SHP77 treated with DMSO at 0.1 percent for 48 hours (cell line): ENCODE results near the gene STRN3.
"Not testable (repeated sequence)": the region's sequence is repeated elsewhere in the genome, so short reads cannot be mapped to it uniquely, and the experiment has no call there.

Experiments
- DNase-seq: peaks from one replicate; lab custom pipeline; 2025; lab: John Stamatoyannopoulos, UW

The STRN3 gene

GRCh38 chr14:30971586-30971985, 54.6 kb downstream of the STRN3 start:
- no peak for DNase-seq

- DNase-seq: not testable (repeated sequence)
Measured at GRCh38 chr14:30969796-30970195, 56.4 kb downstream of the STRN3 start.

GRCh38 chr14:30967364-30968098, 58.6 kb downstream of the STRN3 start:
- not testable (repeated sequence) for DNase-seq

- no peak for DNase-seq
Measured at GRCh38 chr14:30966415-30967363, 59.5 kb downstream of the STRN3 start.

- not testable (repeated sequence) for DNase-seq
Measured at GRCh38 chr14:30965861-30966260, 60.3 kb downstream of the STRN3 start.

DNA sequence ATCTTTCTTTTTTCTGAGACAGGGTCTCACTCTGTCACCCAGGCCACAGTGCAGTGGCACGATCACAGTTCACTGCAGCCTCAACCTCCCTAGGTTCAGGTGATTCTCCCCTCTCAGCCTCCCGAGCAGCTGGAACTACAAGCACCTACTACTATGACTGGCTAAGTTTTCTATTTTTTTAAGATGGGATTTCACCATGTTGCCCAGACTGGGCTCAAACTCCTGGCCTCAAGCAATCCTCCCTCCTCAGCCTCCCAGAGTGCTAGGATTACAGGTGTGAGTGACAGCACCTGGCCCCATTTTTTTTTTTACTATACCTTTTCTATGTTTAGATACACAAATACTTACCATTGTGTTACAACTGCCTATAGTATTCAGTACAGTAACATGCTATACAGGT, 63.6 kb downstream of the STRN3 start:
- not testable (repeated sequence) for DNase-seq

DNA sequence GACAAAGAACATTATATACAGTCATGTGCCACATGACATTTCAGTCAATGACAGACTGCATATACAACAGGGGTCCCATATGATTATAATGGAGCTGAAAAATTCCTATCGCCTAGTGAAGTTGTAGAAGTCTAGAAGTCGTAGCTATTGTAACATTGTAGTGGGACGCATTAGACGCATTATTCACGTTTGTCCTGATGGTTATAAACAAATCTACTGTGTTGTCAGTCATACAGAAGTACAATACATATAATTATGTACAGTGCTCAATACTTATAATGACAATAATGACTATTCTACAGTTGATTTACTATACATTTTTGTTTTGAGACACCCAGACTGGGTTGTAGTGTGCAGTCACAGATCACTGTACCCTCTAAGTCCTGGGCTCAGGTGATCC, 64.8 kb downstream of the STRN3 start:
- DNase-seq: no peak

DNA sequence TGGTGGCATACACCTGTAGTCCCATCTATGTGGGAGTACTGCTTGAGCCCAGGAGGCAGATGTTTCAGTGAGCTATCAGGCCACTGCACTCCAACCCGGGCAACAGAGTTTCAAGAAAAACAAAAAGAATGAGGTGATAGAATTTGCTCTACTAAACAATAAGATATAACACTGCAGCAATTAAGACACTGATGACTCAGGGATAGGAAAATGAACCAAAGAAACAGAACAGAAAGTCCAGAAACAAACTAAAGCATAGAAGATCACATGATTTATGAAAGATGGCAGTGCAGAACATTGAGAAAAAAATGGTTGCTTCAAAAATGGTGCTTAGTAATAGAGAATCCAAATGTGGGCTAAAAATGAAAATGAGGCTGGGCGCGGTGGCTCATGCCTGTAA, 66.0 kb downstream of the STRN3 start:
- no peak for DNase-seq

- DNase-seq: no peak
Measured at GRCh38 chr14:30958555-30959407, 67.4 kb downstream of the STRN3 start.

GRCh38 chr14:30957813-30958370, 68.3 kb downstream of the STRN3 start:
- no peak for DNase-seq

- DNase-seq: no peak
Measured at GRCh38 chr14:30949651-30950050, 76.5 kb downstream of the STRN3 start.

- DNase-seq: no peak
Measured at GRCh38 chr14:30943694-30944093, 82.5 kb downstream of the STRN3 start.

DNA sequence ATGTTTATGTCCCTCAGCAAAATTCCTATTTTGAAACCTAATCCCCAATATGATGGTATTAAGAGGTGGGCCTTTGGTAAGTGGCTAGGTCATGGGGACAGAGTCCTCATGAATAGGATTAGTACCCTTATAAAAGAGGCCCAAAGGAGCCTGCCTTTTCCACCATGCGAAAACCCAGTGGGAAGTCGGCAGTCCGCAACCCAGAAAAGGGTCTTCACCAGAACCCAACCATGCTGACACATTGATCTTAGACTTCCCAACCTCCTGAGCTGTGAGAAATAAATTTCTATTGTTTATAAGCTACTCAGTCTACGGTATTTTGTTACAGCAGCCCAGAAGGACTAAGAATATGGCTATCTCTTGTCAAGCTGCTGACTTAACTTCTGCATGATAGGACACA, 85.3 kb downstream of the STRN3 start:
- DNase-seq: no peak

DNA sequence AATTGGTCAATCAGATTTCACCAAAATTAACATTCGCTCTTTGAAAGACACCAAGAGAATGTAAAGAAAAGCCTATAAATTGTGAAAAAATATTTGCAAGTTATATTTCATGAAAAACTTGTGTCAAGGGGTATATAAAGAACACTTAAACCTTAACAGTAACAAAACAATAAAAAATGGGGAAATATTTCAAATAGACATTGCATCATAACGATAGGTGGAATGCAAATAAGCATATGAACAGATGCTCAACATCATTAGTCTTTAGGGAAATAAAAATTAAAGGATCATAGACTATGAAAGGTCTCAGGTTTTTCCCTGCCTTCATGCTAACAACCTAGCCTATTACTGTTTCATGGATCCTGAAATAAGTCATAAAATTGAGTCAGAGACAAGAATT, 87.6 kb downstream of the STRN3 start:
- no peak for DNase-seq

DNA sequence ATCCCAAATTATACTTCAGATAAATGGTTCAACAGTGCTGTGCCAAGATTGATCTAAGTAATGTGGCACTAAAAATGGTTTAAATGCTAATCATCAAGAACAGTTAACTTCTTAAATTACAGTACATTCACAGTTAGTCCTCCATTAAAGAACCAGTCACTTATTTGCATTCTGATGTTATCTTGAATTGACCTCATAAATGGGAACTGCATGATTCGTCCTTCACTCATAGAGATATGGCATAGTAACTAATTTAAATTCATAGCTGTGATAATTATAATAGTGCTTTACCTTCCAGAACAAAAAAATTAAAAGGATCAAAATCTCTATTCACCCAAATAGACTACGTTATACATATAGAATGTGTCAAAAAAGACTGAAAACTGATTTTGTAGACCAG, 90.7 kb downstream of the STRN3 start:
- no peak for DNase-seq

DNA sequence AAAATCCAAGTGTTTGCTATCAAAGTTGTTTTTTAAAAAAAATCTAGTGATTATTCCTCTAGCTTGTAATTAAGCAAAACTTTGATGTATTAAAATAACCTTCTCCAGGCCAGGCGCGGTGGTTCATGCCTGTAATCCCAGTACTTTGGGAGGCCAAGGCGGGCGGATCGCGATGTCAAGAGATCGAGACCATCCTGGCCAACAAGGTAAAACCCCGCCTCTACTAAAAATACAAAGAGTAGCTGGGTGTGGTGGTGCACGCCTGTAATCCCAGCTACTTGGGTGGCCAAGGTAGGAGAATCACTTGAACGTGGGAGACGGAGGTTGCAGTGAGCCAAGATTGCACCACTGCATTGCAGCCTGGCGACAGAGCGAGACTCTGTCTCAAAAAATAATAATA, 92.2 kb downstream of the STRN3 start:
- DNase-seq: not testable (repeated sequence)

DNA sequence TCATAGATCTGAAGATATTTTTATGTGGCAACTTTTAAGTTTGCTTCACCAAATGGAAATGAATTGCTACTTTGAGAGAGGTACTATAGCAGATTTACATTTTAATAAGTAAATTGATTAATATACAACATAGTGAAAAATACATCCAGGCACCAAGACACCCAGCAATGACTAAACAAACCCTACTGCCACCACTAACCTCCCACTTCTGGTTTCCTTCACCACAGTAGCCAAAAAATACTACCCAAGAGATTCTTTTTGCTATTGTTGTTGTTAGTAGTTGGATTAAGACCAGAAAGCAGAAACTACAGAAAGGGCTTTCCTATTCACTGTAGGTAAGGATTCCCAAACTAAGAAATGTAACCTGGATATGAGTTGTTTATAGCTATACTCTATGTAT, 97.7 kb downstream of the STRN3 start:
- no peak for DNase-seq

DNA sequence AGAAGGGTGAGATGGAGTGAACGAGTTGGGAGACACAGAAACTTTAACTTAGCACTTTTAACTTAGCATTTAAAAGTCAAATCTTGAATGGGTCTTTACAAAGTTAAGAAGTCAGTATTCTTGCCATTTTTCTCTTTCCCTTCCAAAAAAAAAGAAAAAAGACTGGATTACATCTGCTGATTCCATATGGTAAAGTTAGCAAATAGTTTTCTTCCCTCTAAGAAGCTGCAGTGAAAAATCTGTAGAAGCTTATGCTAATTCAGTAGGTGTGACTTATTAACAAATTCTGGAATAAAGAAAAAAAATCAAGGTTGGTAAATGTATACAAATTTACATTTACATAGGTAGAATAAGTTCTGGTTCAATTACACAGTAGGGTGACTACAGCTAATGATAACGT, 100.9 kb downstream of the STRN3 start:
- no peak for DNase-seq

GRCh38 chr14:30921788-30922187, 104.4 kb downstream of the STRN3 start:
- DNase-seq: no peak

- DNase-seq: no peak
Measured at GRCh38 chr14:30921305-30921704, 104.9 kb downstream of the STRN3 start.

- no peak for DNase-seq
Measured at GRCh38 chr14:30915596-30915995, 110.6 kb downstream of the STRN3 start.

- no peak for DNase-seq
Measured at GRCh38 chr14:30914812-30915211, 111.4 kb downstream of the STRN3 start.
